MCF 10A (cell line): Measurements from ENCODE around the gene VMA21. TPM values are rescaled to one million over a fixed set of nuclear protein-coding genes. Genes with fewer than 3 reads are reported as not detected.

ENCODE experiments used
- BruUV-seq: library from RNA; stranded (reverse); fragments of 400-500 nt; replicated peaks from 2 replicates; lab custom pipeline; 2021; lab: Mats Ljungman, UMichigan
- CTCF ChIA-PET: fragments of 300-600 bp; sonication (Branson Sonifier 250); formaldehyde crosslinking; extraction: SDS; loops from one replicate; lab custom pipeline; 2021; ENCODE audit warnings: antibody characterized with exemption, inconsistent platforms; lab: Yijun Ruan, JAX
- POLR2A ChIA-PET: fragments of 300-600, 350-650 bp; sonication (Branson Sonifier 250); formaldehyde crosslinking; extraction: SDS; loops from one replicate; lab custom pipeline; 2020; ENCODE audit warnings: antibody characterized with exemption, inconsistent platforms; lab: Yijun Ruan, JAX
- DNase-seq: peaks from one replicate; pipeline ENCODE4 v3.0.0-alpha.2; 2018; ENCODE audit not compliant: unreplicated experiment
- H3K27ac Mint-ChIP-seq: one replicate; pipeline ENCODE4 v1.8.0; 2022; ENCODE audit warnings: mild to moderate bottlenecking, low read depth, mixed read lengths; ENCODE audit not compliant: unreplicated experiment
- H3K27me3 Mint-ChIP-seq: one replicate; pipeline ENCODE4 v1.8.0; 2022; ENCODE audit warnings: mixed read lengths; ENCODE audit not compliant: insufficient read depth, unreplicated experiment
- H3K36me3 Mint-ChIP-seq: one replicate; pipeline ENCODE4 v1.8.0; 2022; ENCODE audit warnings: mild to moderate bottlenecking, moderate library complexity, mixed read lengths; ENCODE audit not compliant: insufficient read depth, unreplicated experiment
- H3K4me1 Mint-ChIP-seq: one replicate; pipeline ENCODE4 v1.8.0; 2022; ENCODE audit warnings: mixed read lengths; ENCODE audit not compliant: insufficient read depth, unreplicated experiment
- H3K4me3 Mint-ChIP-seq: one replicate; pipeline ENCODE4 v1.8.0; 2022; ENCODE audit warnings: mild to moderate bottlenecking, moderate library complexity, mixed read lengths; ENCODE audit not compliant: unreplicated experiment
- H3K9me3 Mint-ChIP-seq: one replicate; pipeline ENCODE4 v1.8.0; 2022; ENCODE audit warnings: mixed read lengths; ENCODE audit not compliant: unreplicated experiment
- intact Hi-C: fragments of 100-400 bp; cut with micrococcal nuclease; formaldehyde crosslinking; loops from 2 replicates; pipeline ENCODE4 v1.14.1; 2022
- total RNA-seq: library from RNA; stranded (reverse); gene quantifications from 2 replicates; pipeline ENCODE4 v1.2.3, GENCODE V29; 2022
- TF ChIP-seq, protein P1 (sequence below): fragments of 200-600 bp; IDR thresholded peaks from one replicate; pipeline ENCODE4 v1.8.0; 2022; ENCODE audit warnings: antibody characterized with exemption, mild to moderate bottlenecking; ENCODE audit not compliant: unreplicated experiment

The VMA21 gene
- total RNA-seq, 1 experiment from 2014 or later, result 46.0 TPM

DNA sequence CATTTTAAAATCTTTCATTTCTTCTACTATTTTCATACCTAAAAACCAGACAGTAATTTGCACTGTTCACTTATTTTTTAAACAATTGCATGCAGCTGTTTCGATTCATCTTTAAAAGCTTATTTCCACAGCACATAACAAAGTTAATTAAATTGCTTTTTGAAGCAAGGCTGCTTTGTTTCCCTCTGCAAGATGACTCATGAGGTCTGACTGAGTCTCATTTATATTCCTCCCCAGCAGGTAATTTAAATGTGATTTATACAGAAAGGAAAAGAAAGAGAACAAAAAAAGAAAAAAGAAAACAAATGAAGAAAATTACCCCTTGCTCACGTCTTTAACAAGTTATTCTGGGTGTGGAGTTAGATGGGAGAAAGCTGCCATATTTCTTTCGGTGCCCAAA, 22.8 kb downstream of the VMA21 start:
- H3K27ac Mint-ChIP-seq, result no peak overlapping the region
- CTCF ChIA-PET, result no interaction called here

DNA sequence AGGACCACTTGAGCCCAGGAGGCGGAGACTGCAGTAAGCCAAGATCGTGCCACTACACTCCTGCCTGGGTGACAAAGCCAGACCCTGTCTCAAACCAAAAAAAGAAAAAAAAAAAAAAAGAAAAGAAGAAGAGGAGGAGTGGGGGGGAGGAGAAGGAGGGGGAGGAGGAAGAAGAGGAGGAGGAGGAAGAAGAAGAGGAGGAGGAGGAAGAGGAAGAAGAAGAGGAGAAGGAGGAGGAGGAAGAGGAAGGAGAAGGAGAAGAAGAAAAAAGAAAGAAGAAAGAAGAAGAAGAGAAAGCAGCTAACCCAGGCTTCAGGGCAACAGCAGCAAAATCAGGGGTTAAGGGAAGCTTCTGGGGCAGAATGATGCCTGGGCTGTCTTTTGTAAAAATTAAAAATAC, 27.5 kb downstream of the VMA21 start:
- no peaks in the 10 kb centered on the region for H3K27me3 Mint-ChIP-seq
- peaks cover 7% of the 10 kb centered on the region for H3K9me3 Mint-ChIP-seq
- intact Hi-C loops, result no loop called here
- H3K27ac Mint-ChIP-seq, result no peak overlapping the region
- no peak for DNase-seq
- H3K4me1 Mint-ChIP-seq, result no peaks in the 10 kb centered on the region
- ChIA-PET POLR2A (no interaction called here), CTCF (interaction anchor here (0.6 kb wide), 1 partner anchor 9 kb away, joined by 4 read pairs; no protein-coding TSS in a partner anchor)
- TF ChIP-seq, protein P1, sequence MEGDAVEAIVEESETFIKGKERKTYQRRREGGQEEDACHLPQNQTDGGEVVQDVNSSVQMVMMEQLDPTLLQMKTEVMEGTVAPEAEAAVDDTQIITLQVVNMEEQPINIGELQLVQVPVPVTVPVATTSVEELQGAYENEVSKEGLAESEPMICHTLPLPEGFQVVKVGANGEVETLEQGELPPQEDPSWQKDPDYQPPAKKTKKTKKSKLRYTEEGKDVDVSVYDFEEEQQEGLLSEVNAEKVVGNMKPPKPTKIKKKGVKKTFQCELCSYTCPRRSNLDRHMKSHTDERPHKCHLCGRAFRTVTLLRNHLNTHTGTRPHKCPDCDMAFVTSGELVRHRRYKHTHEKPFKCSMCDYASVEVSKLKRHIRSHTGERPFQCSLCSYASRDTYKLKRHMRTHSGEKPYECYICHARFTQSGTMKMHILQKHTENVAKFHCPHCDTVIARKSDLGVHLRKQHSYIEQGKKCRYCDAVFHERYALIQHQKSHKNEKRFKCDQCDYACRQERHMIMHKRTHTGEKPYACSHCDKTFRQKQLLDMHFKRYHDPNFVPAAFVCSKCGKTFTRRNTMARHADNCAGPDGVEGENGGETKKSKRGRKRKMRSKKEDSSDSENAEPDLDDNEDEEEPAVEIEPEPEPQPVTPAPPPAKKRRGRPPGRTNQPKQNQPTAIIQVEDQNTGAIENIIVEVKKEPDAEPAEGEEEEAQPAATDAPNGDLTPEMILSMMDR, result no peak
- no peaks in the 10 kb centered on the region for H3K36me3 Mint-ChIP-seq
- no peak overlapping the region for H3K4me3 Mint-ChIP-seq
- BruUV-seq, result no TSS peak

More for the DNA sequence above, 22.8 kb downstream of the VMA21 start:
- H3K27me3 Mint-ChIP-seq, result no peaks in the 10 kb centered on the region
- H3K4me1 Mint-ChIP-seq, result no peaks in the 10 kb centered on the region
- no peaks in the 10 kb centered on the region for H3K36me3 Mint-ChIP-seq
- POLR2A ChIA-PET, result no interaction called here
- DNase-seq, result no peak
- no TSS peak for BruUV-seq
- intact Hi-C loops, result no loop called here
- TF ChIP-seq, protein P1, result no peak
- H3K9me3 Mint-ChIP-seq, result peaks cover 7% of the 10 kb centered on the region
- no peak overlapping the region for H3K4me3 Mint-ChIP-seq

DNA sequence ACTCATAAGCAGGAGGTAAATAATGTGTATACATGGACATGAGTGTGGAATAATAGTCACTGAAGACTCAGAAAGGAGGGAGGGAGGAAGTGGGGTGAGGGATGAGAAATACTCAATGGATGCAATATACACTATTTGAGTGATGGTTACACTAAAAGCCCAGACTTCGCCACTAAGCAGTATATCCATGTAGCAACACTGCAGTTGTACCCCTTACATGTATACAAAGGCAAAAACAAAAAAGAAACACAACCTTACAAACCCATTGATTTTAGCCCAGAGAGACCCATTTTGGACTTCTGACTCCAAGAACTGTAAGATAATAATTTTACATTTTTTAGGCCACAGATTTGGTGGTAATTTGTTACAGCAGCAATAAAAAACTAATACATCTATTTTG, 51.5 kb downstream of the VMA21 start:
- Mint-ChIP-seq H3K36me3 (no peaks in the 10 kb centered on the region), H3K4me3 (no peak overlapping the region), H3K27ac (no peak overlapping the region), H3K27me3 (no peaks in the 10 kb centered on the region), H3K9me3 (peaks cover 6% of the 10 kb centered on the region), H3K4me1 (no peaks in the 10 kb centered on the region)
- intact Hi-C loops, result no loop called here
- POLR2A ChIA-PET, result no interaction called here
- no peak for DNase-seq
- TF ChIP-seq, protein P1, result no peak
- CTCF ChIA-PET, result no interaction called here
- BruUV-seq, result no TSS peak

DNA sequence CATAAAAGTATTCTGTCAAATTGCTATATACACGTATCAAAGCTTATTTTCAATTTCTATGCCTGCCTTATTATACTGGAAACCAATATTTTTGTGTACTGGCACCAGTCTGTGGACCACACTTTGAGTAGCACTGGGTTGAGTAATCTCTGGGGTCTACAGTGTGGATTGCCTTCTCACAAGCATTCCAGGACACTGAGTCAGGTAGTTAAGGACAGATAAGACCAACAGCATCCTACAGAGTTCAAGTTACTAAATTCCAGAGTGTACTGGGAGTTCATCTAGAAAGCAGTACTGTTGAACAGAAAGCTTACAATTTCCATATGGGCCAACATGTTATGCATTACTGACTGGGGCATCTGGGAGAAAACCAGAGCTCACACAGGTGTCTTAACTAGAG, 61.8 kb downstream of the VMA21 start:
- Mint-ChIP-seq H3K27me3 (no peaks in the 10 kb centered on the region), H3K9me3 (no peaks in the 10 kb centered on the region), H3K4me3 (no peak overlapping the region), H3K4me1 (no peaks in the 10 kb centered on the region), H3K27ac (no peak overlapping the region), H3K36me3 (no peaks in the 10 kb centered on the region)
- intact Hi-C loops, result no loop called here
- ChIA-PET POLR2A (no interaction called here), CTCF (interaction anchor here (0.6 to 1.3 kb wide), 3 partner anchors 101 to 307 kb away, joined by 3 to 4 read pairs (median 3); no protein-coding TSS in a partner anchor)
- TF ChIP-seq, protein P1, result no peak
- DNase-seq, result peak; percentile 0
- no TSS peak for BruUV-seq

Other genes starting within 250 kb of the VMA21 start
- not detected in 2 replicates for gene GPR50, start 220.6 kb upstream of the VMA21 start, total RNA-seq
- not detected in 2 replicates for gene PASD1, start 166.5 kb downstream of the VMA21 start, total RNA-seq